HepG2 (cell line): ENCODE data around the gene MAB21L4. TPM values are rescaled to one million over a fixed set of nuclear protein-coding genes. Genes with fewer than 3 reads are reported as not detected.

ENCODE experiments used
- MXD4 ChIP-seq: IDR thresholded peaks from 2 replicates; pipeline ENCODE4 v1.6.1; 2016; ENCODE audit warnings: mild to moderate bottlenecking, missing biosample characterization, missing genetic modification reagents
- NFE2 ChIP-seq: sonication (generic); formaldehyde crosslinking; IDR thresholded peaks from 2 replicates; pipeline ENCODE4 v1.4.0; 2020; ENCODE audit warnings: missing genetic modification reagents
- NFKBIZ ChIP-seq: IDR thresholded peaks from 2 replicates; pipeline ENCODE4 v1.6.1; 2018; ENCODE audit warnings: missing genetic modification reagents, missing compliant biosample characterization
- PPARG ChIP-seq: conservative IDR thresholded peaks from 2 replicates; pipeline ENCODE4 v1.6.1; 2016; ENCODE audit warnings: missing biosample characterization, missing genetic modification reagents
- RFX5 ChIP-seq: IDR thresholded peaks from 2 replicates; pipeline ENCODE4 v1.6.1; 2011; ENCODE audit warnings: low read depth, low read length, improper control_type of control experiment
- SALL1 ChIP-seq: sonication (generic); formaldehyde crosslinking; IDR thresholded peaks from 2 replicates; pipeline ENCODE4 v1.8.0; 2022; ENCODE audit warnings: mild to moderate bottlenecking, missing genetic modification reagents
- STAT6 ChIP-seq: sonication (generic); formaldehyde crosslinking; IDR thresholded peaks from 2 replicates; pipeline ENCODE4 v1.4.0; 2020; ENCODE audit warnings: missing genetic modification reagents, mild to moderate bottlenecking, borderline replicate concordance
- TGIF2 ChIP-seq: IDR thresholded peaks from 2 replicates; pipeline ENCODE4 v1.6.1; 2016; ENCODE audit warnings: control low read depth, missing compliant biosample characterization
- TRIM24 ChIP-seq: sonication (generic); formaldehyde crosslinking; IDR thresholded peaks from 2 replicates; pipeline ENCODE4 v1.8.0; 2022; ENCODE audit warnings: mild to moderate bottlenecking, missing genetic modification reagents
- ZNF281 ChIP-seq: sonication (generic); formaldehyde crosslinking; IDR thresholded peaks from 2 replicates; pipeline ENCODE4 v1.4.0; 2020; ENCODE audit warnings: missing genetic modification reagents, borderline replicate concordance
- ZNF335 ChIP-seq: sonication (generic); formaldehyde crosslinking; IDR thresholded peaks from 2 replicates; pipeline ENCODE4 v1.4.0; 2020; ENCODE audit warnings: missing genetic modification reagents
- ZNF687 ChIP-seq: sonication (generic); formaldehyde crosslinking; IDR thresholded peaks from 2 replicates; pipeline ENCODE4 v1.5.1; 2020; ENCODE audit warnings: mild to moderate bottlenecking, missing genetic modification reagents, moderate library complexity
- ZNF737 ChIP-seq: sonication (generic); formaldehyde crosslinking; IDR thresholded peaks from 2 replicates; pipeline ENCODE4 v1.5.0; 2020; ENCODE audit warnings: missing genetic modification reagents, mild to moderate bottlenecking, borderline replicate concordance
- ZNF747 ChIP-seq: sonication (generic); formaldehyde crosslinking; IDR thresholded peaks from 2 replicates; pipeline ENCODE4 v1.8.1; 2023; ENCODE audit warnings: missing genetic modification reagents, mild to moderate bottlenecking, borderline replicate concordance
- ZNF878 ChIP-seq: sonication (generic); formaldehyde crosslinking; IDR thresholded peaks from 2 replicates; pipeline ENCODE4 v1.8.1; 2023; ENCODE audit warnings: mild to moderate bottlenecking, missing genetic modification reagents, moderate library complexity
- ZSCAN5A ChIP-seq: sonication (generic); formaldehyde crosslinking; IDR thresholded peaks from 2 replicates; pipeline ENCODE4 v1.8.0; 2022; ENCODE audit warnings: mild to moderate bottlenecking, missing genetic modification reagents, borderline replicate concordance
- polyA plus RNA-seq, 8 experiments: library from polyadenylated mRNA; depleted of rRNA in 3 of 8; stranded (reverse) in 7 of 8; unstranded in 1 of 8; fragments of >200 nt; fragmentation: Illumina TruSeq in 4 of 8; extraction: Trizol in 4 of 8; gene quantifications; 2 replicates each; pipeline versions ENCODE4 v1.2.1 to v1.2.3, GENCODE V29; 2011 to 2016; ENCODE audit warnings: low read depth in 4 of 8, missing spikeins in 1 of 8, mixed read lengths in 1 of 8; ENCODE audit not compliant: insufficient read depth in 1 of 8
- total RNA-seq, 5 experiments: library from RNA; depleted of rRNA; stranded (reverse); fragments of >200 nt; fragmentation: Illumina TruSeq; extraction: Trizol; gene quantifications; 2 replicates each; pipeline ENCODE4 v1.2.3, GENCODE V29; 2016; ENCODE audit warnings: low read depth in 1 of 5
- TF ChIP-seq, protein P1 (sequence below): sonication (generic); formaldehyde crosslinking; IDR thresholded peaks from 2 replicates; pipeline ENCODE4 v1.4.0; 2020; ENCODE audit warnings: missing genetic modification reagents, low read depth, mild to moderate bottlenecking, borderline replicate concordance

The MAB21L4 gene
- total and polyA plus RNA-seq, 2 of the 13 experiments (the other 11 are each of a cell fraction or from before 2014, with no cell fraction given): 3.0 to 14.0 TPM

DNA sequence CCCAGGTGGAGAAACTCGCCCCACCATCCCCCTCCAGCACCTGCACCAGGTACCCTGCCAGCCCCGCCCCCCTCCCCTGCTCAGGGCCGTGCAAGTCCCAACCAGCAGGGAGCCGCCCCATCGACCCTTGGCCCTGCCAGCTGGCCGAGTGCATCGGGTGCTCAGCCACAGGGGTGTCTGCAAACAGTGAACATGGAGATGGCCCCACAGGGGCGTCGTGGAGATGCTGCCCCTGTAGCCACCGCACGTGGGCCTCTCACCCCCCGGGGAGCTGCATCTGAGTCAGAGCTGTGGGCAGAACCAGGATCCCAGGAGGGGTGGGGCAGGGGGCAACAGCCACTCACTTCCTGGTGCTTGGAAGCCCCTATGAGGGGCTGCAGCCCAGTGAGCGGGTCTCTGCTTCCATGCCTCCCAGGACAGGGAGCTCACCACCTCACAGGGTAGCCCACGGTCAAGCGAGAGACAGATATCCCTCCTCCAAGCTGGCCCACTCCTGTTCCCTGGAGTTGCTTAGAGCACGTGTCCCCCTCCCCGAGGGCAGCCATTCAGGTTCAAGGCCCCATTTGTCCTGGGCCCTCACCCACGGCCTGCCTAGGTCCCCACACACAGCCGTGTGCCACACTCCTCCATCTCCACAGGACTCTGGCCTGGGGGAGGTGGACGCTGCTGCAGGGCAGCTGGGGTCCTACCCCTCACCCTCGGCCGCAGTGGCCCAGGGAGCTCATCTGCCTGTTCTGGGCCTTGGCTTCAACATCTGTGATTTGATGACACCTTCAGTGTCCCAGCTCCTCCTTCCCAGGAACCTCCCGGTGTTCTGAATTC lies 1.1 kb upstream of the MAB21L4 start (continued):
- TF ChIP-seq TRIM24 (CRISPR knock-in tag): no peak
- no peak for TF ChIP-seq TGIF2 (CRISPR knock-in tag)
- no peak for TF ChIP-seq RFX5
- TF ChIP-seq ZNF878 (CRISPR knock-in tag): no peak
- TF ChIP-seq MXD4 (CRISPR knock-in tag): no peak
- TF ChIP-seq ZNF747 (CRISPR knock-in tag): no peak
- no peak for TF ChIP-seq ZNF335
- peak; percentile 79 for TF ChIP-seq ZNF281 (CRISPR knock-in tag)
- TF ChIP-seq NFKBIZ (CRISPR knock-in tag): no peak
- TF ChIP-seq PPARG: peak; percentile 59; the same call in 1 of the 2 replicates
- TF ChIP-seq ZNF687 (CRISPR knock-in tag): peak; percentile 97
- TF ChIP-seq SALL1 (CRISPR knock-in tag): peak; percentile 83; the same call in 1 of the 2 replicates
- TF ChIP-seq STAT6 (CRISPR knock-in tag): no peak
- no peak for TF ChIP-seq NFE2 (CRISPR knock-in tag)
- TF ChIP-seq ZSCAN5A: no peak
- no peak for TF ChIP-seq ZNF737 (CRISPR knock-in tag)
- TF ChIP-seq, protein P1, sequence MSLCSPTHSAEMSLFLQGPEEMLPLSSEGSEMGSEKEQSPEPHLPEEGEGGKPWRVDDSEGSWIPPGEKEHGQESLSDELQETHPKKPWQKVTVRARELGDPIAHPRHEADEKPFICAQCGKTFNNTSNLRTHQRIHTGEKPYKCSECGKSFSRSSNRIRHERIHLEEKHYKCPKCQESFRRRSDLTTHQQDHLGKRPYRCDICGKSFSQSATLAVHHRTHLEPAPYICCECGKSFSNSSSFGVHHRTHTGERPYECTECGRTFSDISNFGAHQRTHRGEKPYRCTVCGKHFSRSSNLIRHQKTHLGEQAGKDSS (CRISPR knock-in tag): peak; percentile 79; the same call in 1 of the 2 replicates
